GM12891 (cell line): Measurements from ENCODE around the gene STX11.
"Not testable (repeated sequence)": the region's sequence is repeated elsewhere in the genome, so short reads cannot be mapped to it uniquely, and the experiment has no call there.

Experiments
- DNase-seq: peaks from one replicate; pipeline ENCODE4 v3.0.0; 2011; ENCODE audit warnings: low spot score; ENCODE audit not compliant: insufficient read length
- FAIRE-seq: peaks from 2 replicates; lab custom pipeline; 2011; peaks lifted over from hg19 to GRCh38; lab: Jason Lieb, UNC
- PAX5 ChIP-seq: IDR thresholded peaks from 2 replicates; pipeline ENCODE4 v1.6.1; 2011; ENCODE audit warnings: low read length, moderate library complexity, mild to moderate bottlenecking; ENCODE audit not compliant: insufficient read depth, severe bottlenecking
- POLR2A ChIP-seq: IDR thresholded peaks from 2 replicates; pipeline ENCODE4 v1.6.1; 2011; ENCODE audit warnings: low read depth, low read length, control low read depth
- POLR2AphosphoS5 ChIP-seq: IDR thresholded peaks from 2 replicates; pipeline ENCODE4 v1.6.1; 2011; ENCODE audit warnings: low read depth, low read length, control low read depth
- POU2F2 ChIP-seq: IDR thresholded peaks from 2 replicates; pipeline ENCODE4 v1.6.1; 2011; ENCODE audit warnings: low read depth, mild to moderate bottlenecking, control low read depth, low read length, moderate library complexity
- SPI1 ChIP-seq: IDR thresholded peaks from 2 replicates; pipeline ENCODE4 v1.6.1; 2011; ENCODE audit warnings: low read depth, low read length, control low read depth
- TAF1 ChIP-seq: IDR thresholded peaks from 2 replicates; pipeline ENCODE4 v1.6.1; 2011; ENCODE audit warnings: low read depth, low read length, control low read depth

The STX11 gene

DNA sequence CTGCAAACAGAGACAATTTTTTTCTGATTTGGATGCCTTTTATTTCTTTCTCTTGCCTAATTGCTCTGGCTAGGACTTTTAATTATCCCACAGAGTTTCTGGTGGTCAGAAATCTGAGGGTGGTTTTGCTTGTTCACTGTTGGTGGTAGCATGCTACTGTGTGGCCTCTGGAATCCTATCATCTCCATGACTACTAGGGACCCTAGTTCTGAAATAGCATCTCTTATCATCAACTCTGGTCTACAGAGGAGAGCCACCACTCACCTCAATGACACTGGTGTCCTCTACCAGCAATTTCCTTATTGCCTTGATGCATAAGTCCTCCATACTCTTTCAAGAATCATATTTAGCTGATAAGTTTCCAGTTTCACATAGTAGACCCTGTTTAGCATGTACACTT lies 27.5 kb upstream of the STX11 start:
- TF ChIP-seq PAX5 (no peak), POLR2AphosphoS5 (no peak), POU2F2 (no peak), TAF1 (no peak), POLR2A (no peak)
- no peak for DNase-seq

GRCh38 chr6:144123421-144123820 lies 26.9 kb upstream of the STX11 start:
- FAIRE-seq, result no peak
- no peak for DNase-seq
- TF ChIP-seq POLR2AphosphoS5, result no peak
- TF ChIP-seq SPI1, result no peak
- TF ChIP-seq POU2F2, result no peak
- no peak for TF ChIP-seq PAX5
- TF ChIP-seq POLR2A, result no peak
- TF ChIP-seq TAF1, result no peak

More for the DNA sequence above, 27.5 kb upstream of the STX11 start:
- no peak for FAIRE-seq

GRCh38 chr6:144123836-144124235 lies 26.5 kb upstream of the STX11 start:
- no peak for DNase-seq
- no peak for FAIRE-seq
- TF ChIP-seq TAF1 (no peak), SPI1 (no peak)

GRCh38 chr6:144127097-144127496 lies 23.2 kb upstream of the STX11 start:
- TF ChIP-seq POLR2AphosphoS5 (no peak), PAX5 (no peak), POLR2A (no peak), TAF1 (no peak), POU2F2 (no peak), SPI1 (no peak)
- DNase-seq (no peak), FAIRE-seq (peak; percentile 50)

DNA sequence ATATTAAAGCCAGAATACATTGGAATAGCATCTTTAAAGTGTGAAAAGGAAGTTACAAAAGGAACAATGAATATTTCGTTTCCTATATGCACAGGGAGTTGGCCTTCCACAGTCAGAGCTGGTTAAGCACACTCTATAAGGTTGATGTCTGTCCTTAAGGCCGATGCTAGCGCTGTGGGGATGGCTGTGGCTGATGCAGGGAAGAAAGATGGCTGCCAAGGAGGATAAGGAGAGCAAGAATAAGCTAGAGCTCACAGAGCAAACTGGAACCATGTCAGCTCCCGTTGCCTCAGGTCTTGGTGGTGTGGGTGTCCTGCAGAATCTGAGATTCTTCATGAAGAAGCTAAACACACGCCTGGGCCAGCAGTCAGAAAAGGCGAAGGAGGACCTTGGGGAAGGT lies 20.8 kb upstream of the STX11 start:
- DNase-seq (no peak), FAIRE-seq (no peak)

GRCh38 chr6:144131248-144131709 lies 19.0 kb upstream of the STX11 start:
- FAIRE-seq (peak; percentile 56), DNase-seq (no peak)
- no peak for TF ChIP-seq TAF1
- TF ChIP-seq POU2F2, result no peak
- no peak for TF ChIP-seq POLR2AphosphoS5
- TF ChIP-seq SPI1, result no peak
- TF ChIP-seq PAX5, result no peak
- TF ChIP-seq POLR2A, result no peak

More for the DNA sequence above, 20.8 kb upstream of the STX11 start:
- no peak for TF ChIP-seq POU2F2
- TF ChIP-seq TAF1, result no peak
- no peak for TF ChIP-seq SPI1
- no peak for TF ChIP-seq POLR2AphosphoS5
- no peak for TF ChIP-seq PAX5
- no peak for TF ChIP-seq POLR2A

DNA sequence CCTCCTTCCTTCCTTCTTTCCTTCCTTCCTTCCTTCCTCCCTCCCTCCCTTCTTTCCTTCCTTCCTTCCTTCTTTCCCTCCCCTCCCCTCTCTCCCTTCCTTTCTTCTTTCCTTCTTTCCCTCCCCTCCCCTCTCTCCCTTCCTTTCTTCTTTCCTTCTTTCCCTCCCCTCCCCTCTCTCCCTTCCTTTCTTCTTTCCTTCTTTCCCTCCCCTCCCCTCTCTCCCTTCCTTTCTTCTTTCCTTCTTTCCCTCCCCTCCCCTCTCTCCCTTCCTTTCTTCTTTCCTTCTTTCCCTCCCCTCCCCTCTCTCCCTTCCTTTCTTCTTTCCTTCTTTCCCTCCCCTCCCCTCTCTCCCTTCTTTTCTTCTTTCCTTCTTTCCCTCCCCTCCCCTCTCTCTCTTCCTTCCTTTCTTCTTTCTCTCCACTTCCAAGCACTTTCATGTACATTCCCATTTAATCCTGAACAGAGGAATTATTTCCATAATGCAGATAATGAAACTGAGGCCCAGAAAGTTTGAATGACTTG lies 18.1 kb upstream of the STX11 start:
- DNase-seq, FAIRE-seq: not testable (repeated sequence)

- FAIRE-seq, result no peak
- DNase-seq, result no peak
- TF ChIP-seq POLR2AphosphoS5, result no peak
- TF ChIP-seq SPI1, result no peak
- no peak for TF ChIP-seq PAX5
- TF ChIP-seq POU2F2, result no peak
These were observed 17.0 kb upstream of the STX11 start for GRCh38 chr6:144133225-144133821.

- TF ChIP-seq SPI1, result no peak
- no peak for TF ChIP-seq TAF1
- TF ChIP-seq POLR2AphosphoS5, result no peak
- no peak for DNase-seq
- FAIRE-seq, result no peak
These were observed 16.1 kb upstream of the STX11 start for GRCh38 chr6:144134176-144134575.

DNA sequence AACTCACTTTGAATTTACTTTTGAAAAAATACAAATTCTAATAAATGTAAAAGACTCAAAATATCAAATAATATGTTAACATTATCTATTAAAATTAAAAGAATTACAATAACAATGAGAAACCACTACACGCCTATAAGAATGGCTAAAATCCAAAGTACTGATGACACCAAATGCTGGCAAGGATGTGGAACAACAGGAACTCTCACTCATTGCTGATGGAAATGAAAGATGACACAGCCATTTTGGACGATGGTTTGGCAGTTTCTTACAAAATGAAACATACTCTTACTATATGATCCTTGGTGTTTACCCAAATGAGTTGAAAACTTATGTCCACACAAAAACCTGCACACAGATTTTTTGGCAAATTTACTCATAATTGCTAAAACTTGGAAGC lies 15.6 kb upstream of the STX11 start:
- FAIRE-seq, result no peak
- TF ChIP-seq POU2F2, result no peak
- DNase-seq, result no peak

GRCh38 chr6:144138542-144138941 lies 11.8 kb upstream of the STX11 start:
- DNase-seq, result no peak
- no peak for FAIRE-seq
- TF ChIP-seq SPI1, result no peak
- no peak for TF ChIP-seq POLR2AphosphoS5
- no peak for TF ChIP-seq TAF1
- TF ChIP-seq POLR2A, result no peak
- no peak for TF ChIP-seq POU2F2
- TF ChIP-seq PAX5, result no peak
